Measurements from ENCODE around the gene OR6K6.

DNA sequence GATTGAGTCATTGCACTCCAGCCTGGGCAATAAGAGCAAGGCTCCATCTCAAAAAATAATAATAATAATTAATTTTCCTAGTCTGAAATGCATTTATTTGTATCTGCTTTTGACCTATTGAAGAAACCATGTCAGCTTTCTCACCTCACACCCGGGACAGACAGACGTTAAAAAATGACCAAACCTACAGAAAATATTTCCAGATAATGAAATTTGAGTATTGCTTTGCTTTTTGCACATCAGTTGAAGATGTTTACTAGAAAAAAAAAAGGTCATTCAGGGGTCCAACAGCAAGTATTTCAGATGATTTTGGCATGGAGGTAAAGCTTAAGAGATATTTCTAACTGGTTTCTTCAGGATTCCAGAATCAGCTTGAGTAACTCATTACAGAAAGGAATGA is at the start of gene OR6K6:
- TF ChIP-seq STAT1 (IDR thresholded peaks at IDR 0.05; ENCODE audit: unreplicated experiment) (no peak), EZH2phosphoT487 (IDR thresholded peaks at IDR 0.05; ENCODE audit: unreplicated experiment) (no peak), POLR2AphosphoS5 (IDR thresholded peaks at IDR 0.05; ENCODE audit: low read depth) (no peak), EZH2 (IDR thresholded peaks at IDR 0.05; ENCODE audit: low read depth, unreplicated experiment) (no peak), JUNB (IDR thresholded peaks at IDR 0.05; ENCODE audit: unreplicated experiment) (no peak), ZNF331 (CRISPR knock-in tag; IDR thresholded peaks at IDR 0.05; ENCODE audit: low read depth) (no peak), CREB1 (CRISPR knock-in tag; IDR thresholded peaks at IDR 0.05; ENCODE audit: low read depth) (no peak), NANOG (IDR thresholded peaks at IDR 0.05; ENCODE audit: borderline replicate concordance) (no peak), ZNF114 (CRISPR knock-in tag; IDR thresholded peaks at IDR 0.05) (no peak)
- TF ChIP-seq, protein P1, sequence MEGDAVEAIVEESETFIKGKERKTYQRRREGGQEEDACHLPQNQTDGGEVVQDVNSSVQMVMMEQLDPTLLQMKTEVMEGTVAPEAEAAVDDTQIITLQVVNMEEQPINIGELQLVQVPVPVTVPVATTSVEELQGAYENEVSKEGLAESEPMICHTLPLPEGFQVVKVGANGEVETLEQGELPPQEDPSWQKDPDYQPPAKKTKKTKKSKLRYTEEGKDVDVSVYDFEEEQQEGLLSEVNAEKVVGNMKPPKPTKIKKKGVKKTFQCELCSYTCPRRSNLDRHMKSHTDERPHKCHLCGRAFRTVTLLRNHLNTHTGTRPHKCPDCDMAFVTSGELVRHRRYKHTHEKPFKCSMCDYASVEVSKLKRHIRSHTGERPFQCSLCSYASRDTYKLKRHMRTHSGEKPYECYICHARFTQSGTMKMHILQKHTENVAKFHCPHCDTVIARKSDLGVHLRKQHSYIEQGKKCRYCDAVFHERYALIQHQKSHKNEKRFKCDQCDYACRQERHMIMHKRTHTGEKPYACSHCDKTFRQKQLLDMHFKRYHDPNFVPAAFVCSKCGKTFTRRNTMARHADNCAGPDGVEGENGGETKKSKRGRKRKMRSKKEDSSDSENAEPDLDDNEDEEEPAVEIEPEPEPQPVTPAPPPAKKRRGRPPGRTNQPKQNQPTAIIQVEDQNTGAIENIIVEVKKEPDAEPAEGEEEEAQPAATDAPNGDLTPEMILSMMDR (conservative IDR thresholded peaks at IDR 0.05; ENCODE audit: low read depth in 2 of 2): no peak
- TF ChIP-seq, protein P2, sequence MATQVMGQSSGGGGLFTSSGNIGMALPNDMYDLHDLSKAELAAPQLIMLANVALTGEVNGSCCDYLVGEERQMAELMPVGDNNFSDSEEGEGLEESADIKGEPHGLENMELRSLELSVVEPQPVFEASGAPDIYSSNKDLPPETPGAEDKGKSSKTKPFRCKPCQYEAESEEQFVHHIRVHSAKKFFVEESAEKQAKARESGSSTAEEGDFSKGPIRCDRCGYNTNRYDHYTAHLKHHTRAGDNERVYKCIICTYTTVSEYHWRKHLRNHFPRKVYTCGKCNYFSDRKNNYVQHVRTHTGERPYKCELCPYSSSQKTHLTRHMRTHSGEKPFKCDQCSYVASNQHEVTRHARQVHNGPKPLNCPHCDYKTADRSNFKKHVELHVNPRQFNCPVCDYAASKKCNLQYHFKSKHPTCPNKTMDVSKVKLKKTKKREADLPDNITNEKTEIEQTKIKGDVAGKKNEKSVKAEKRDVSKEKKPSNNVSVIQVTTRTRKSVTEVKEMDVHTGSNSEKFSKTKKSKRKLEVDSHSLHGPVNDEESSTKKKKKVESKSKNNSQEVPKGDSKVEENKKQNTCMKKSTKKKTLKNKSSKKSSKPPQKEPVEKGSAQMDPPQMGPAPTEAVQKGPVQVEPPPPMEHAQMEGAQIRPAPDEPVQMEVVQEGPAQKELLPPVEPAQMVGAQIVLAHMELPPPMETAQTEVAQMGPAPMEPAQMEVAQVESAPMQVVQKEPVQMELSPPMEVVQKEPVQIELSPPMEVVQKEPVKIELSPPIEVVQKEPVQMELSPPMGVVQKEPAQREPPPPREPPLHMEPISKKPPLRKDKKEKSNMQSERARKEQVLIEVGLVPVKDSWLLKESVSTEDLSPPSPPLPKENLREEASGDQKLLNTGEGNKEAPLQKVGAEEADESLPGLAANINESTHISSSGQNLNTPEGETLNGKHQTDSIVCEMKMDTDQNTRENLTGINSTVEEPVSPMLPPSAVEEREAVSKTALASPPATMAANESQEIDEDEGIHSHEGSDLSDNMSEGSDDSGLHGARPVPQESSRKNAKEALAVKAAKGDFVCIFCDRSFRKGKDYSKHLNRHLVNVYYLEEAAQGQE (IDR thresholded peaks at IDR 0.05; ENCODE audit: unreplicated experiment): no peak
- TF ChIP-seq, protein P3, sequence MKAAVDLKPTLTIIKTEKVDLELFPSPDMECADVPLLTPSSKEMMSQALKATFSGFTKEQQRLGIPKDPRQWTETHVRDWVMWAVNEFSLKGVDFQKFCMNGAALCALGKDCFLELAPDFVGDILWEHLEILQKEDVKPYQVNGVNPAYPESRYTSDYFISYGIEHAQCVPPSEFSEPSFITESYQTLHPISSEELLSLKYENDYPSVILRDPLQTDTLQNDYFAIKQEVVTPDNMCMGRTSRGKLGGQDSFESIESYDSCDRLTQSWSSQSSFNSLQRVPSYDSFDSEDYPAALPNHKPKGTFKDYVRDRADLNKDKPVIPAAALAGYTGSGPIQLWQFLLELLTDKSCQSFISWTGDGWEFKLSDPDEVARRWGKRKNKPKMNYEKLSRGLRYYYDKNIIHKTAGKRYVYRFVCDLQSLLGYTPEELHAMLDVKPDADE (IDR thresholded peaks at IDR 0.05): no peak
- TF ChIP-seq, protein P4, sequence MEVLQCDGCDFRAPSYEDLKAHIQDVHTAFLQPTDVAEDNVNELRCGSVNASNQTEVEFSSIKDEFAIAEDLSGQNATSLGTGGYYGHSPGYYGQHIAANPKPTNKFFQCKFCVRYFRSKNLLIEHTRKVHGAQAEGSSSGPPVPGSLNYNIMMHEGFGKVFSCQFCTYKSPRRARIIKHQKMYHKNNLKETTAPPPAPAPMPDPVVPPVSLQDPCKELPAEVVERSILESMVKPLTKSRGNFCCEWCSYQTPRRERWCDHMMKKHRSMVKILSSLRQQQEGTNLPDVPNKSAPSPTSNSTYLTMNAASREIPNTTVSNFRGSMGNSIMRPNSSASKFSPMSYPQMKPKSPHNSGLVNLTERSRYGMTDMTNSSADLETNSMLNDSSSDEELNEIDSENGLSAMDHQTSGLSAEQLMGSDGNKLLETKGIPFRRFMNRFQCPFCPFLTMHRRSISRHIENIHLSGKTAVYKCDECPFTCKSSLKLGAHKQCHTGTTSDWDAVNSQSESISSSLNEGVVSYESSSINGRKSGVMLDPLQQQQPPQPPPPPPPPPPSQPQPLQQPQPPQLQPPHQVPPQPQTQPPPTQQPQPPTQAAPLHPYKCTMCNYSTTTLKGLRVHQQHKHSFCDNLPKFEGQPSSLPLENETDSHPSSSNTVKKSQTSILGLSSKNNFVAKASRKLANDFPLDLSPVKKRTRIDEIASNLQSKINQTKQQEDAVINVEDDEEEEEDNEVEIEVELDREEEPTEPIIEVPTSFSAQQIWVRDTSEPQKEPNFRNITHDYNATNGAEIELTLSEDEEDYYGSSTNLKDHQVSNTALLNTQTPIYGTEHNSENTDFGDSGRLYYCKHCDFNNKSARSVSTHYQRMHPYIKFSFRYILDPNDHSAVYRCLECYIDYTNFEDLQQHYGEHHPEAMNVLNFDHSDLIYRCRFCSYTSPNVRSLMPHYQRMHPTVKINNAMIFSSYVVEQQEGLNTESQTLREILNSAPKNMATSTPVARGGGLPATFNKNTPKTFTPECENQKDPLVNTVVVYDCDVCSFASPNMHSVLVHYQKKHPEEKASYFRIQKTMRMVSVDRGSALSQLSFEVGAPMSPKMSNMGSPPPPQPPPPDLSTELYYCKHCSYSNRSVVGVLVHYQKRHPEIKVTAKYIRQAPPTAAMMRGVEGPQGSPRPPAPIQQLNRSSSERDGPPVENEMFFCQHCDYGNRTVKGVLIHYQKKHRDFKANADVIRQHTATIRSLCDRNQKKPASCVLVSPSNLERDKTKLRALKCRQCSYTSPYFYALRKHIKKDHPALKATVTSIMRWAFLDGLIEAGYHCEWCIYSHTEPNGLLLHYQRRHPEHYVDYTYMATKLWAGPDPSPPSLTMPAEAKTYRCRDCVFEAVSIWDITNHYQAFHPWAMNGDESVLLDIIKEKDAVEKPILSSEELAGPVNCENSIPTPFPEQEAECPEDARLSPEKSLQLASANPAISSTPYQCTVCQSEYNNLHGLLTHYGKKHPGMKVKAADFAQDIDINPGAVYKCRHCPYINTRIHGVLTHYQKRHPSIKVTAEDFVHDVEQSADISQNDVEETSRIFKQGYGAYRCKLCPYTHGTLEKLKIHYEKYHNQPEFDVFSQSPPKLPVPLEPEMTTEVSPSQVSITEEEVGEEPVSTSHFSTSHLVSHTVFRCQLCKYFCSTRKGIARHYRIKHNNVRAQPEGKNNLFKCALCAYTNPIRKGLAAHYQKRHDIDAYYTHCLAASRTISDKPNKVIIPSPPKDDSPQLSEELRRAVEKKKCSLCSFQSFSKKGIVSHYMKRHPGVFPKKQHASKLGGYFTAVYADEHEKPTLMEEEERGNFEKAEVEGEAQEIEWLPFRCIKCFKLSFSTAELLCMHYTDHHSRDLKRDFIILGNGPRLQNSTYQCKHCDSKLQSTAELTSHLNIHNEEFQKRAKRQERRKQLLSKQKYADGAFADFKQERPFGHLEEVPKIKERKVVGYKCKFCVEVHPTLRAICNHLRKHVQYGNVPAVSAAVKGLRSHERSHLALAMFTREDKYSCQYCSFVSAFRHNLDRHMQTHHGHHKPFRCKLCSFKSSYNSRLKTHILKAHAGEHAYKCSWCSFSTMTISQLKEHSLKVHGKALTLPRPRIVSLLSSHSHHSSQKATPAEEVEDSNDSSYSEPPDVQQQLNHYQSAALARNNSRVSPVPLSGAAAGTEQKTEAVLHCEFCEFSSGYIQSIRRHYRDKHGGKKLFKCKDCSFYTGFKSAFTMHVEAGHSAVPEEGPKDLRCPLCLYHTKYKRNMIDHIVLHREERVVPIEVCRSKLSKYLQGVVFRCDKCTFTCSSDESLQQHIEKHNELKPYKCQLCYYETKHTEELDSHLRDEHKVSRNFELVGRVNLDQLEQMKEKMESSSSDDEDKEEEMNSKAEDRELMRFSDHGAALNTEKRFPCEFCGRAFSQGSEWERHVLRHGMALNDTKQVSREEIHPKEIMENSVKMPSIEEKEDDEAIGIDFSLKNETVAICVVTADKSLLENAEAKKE (CRISPR knock-in tag; IDR thresholded peaks at IDR 0.05): no peak
